Lung (tissue), 12 donors: ENCODE results near the gene KPTN. TPM values are rescaled to one million over a fixed set of nuclear protein-coding genes. Genes with fewer than 3 reads are reported as not detected.

Experiments
- ATAC-seq: fragments of 200-7000 bp; cut with Tn5 transposase; one replicate; pipeline ENCODE4 v1.9.1; 2020; ENCODE audit warnings: moderate number of reproducible peaks; ENCODE audit not compliant: insufficient read depth, low FRiP score
- DNase-seq, 3 donors: peaks; one replicate each; pipeline ENCODE4 v3.0.0-alpha.2; 2013 to 2017
- H3K27ac ChIP-seq, 2 donors: one replicate each; pipeline ENCODE4 v1.5.1; 2013; ENCODE audit warnings: mild to moderate bottlenecking in 2 of 2, moderate library complexity in 2 of 2, control low read depth in 1 of 2, inconsistent platforms in 1 of 2, low read depth in 1 of 2, low read length in 1 of 2
- H3K27me3 ChIP-seq, 3 donors: one replicate each; pipeline ENCODE4 v1.5.1; 2013; ENCODE audit warnings: low read length in 2 of 3; ENCODE audit not compliant: control insufficient read depth in 3 of 3, insufficient read depth in 3 of 3
- H3K36me3 ChIP-seq, 4 donors: one replicate each; pipeline ENCODE4 v1.5.1; 2013; ENCODE audit warnings: low read length in 4 of 4, mild to moderate bottlenecking in 1 of 4, moderate library complexity in 1 of 4; ENCODE audit not compliant: control insufficient read depth in 4 of 4, insufficient read depth in 4 of 4
- H3K4me1 ChIP-seq, 5 donors: one replicate each; pipeline ENCODE4 v1.5.1; 2013; ENCODE audit warnings: low read length in 5 of 5, mild to moderate bottlenecking in 2 of 5, moderate library complexity in 1 of 5; ENCODE audit not compliant: control insufficient read depth in 5 of 5, insufficient read depth in 5 of 5
- H3K4me3 ChIP-seq: one replicate; pipeline ENCODE4 v1.5.1; 2013; ENCODE audit warnings: mild to moderate bottlenecking, control low read depth, moderate library complexity
- H3K9ac ChIP-seq, 2 donors: one replicate each; pipeline ENCODE4 v1.5.1; 2013; ENCODE audit warnings: low read length in 2 of 2, control low read depth in 1 of 2; ENCODE audit not compliant: insufficient read depth in 1 of 2
- H3K9me3 ChIP-seq, 4 donors: one replicate each; pipeline ENCODE4 v1.5.1; 2013; ENCODE audit warnings: low read length in 3 of 4, mild to moderate bottlenecking in 1 of 4, moderate library complexity in 1 of 4; ENCODE audit not compliant: control insufficient read depth in 4 of 4, insufficient read depth in 3 of 4
- WGBS, 2 donors: extraction: QIAGEN DNeasy Blood & Tissue Kit; methylation state at CpG; one replicate each; pipeline ENCODE4 v1.1.7; 2013; 5-methylcytosine and 5-hydroxymethylcytosine counted together
- polyA plus RNA-seq, 2 donors: library from polyadenylated mRNA; stranded (reverse); fragments of 200-250 nt; gene quantifications; one replicate each; pipeline ENCODE4 v1.2.1, GENCODE V29; 2013
- total RNA-seq, 2 donors: library from RNA; depleted of rRNA in 1 of 2; stranded (reverse); fragments of >200 nt in 1 of 2; gene quantifications; one replicate each; pipeline ENCODE4 v1.2.1, GENCODE V29; 2014 to 2021
- TF ChIP-seq, protein P1 (sequence below): IDR thresholded peaks from 2 replicates; pipeline ENCODE4 v1.5.1; 2012; ENCODE audit warnings: mild to moderate bottlenecking; ENCODE audit errors: control extremely low read depth, extremely low read depth
- donor health status: control.
- donor health status: control.
- donor health status: Bipolar disorder and iron deficiency.
- donor health status: healthy.
- donor health status: DM: yes; HTN: yes; CAD: no.

KPTN gene
- total and polyA plus RNA-seq, 4 donors: 4.6 to 15.7 (median 12.9) TPM

DNA sequence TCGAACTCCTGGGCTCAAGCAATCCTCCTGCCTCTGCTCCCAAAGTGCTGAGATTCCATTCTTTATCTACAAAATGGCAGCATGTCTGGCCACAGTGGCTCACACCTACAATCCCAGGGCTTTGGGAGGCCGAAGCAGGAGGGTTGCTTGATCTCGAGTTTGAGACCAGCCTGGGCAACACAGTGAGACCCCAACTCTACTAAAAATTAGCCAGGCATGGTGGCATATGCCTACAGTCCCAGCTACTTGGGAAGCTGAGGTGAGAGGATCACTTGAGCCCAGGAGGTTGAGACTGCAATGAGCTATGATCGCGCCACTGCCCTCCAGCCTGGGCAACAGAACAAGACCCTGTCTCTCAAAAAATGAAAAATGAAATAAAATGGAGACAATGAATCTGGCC lies 24.7 kb upstream of the KPTN start:
- peaks cover 18 to 50% (median 26%) of the 10 kb centered on the region in 5 donors for H3K4me1 ChIP-seq
- no peak for DNase-seq
- H3K9ac ChIP-seq: no peak overlapping the region
- H3K27ac ChIP-seq: no peak overlapping the region
- H3K27me3 ChIP-seq: no peaks in the 10 kb centered on the region
- H3K4me3 ChIP-seq: no peak overlapping the region
- 96 to 99% methylated on average over 5 of the region's 5 CpGs for WGBS, 2 donors
- peaks cover 4 to 15% (median 6%) of the 10 kb centered on the region in 4 donors for H3K36me3 ChIP-seq
- no peak for ATAC-seq
- TF ChIP-seq, protein P1, sequence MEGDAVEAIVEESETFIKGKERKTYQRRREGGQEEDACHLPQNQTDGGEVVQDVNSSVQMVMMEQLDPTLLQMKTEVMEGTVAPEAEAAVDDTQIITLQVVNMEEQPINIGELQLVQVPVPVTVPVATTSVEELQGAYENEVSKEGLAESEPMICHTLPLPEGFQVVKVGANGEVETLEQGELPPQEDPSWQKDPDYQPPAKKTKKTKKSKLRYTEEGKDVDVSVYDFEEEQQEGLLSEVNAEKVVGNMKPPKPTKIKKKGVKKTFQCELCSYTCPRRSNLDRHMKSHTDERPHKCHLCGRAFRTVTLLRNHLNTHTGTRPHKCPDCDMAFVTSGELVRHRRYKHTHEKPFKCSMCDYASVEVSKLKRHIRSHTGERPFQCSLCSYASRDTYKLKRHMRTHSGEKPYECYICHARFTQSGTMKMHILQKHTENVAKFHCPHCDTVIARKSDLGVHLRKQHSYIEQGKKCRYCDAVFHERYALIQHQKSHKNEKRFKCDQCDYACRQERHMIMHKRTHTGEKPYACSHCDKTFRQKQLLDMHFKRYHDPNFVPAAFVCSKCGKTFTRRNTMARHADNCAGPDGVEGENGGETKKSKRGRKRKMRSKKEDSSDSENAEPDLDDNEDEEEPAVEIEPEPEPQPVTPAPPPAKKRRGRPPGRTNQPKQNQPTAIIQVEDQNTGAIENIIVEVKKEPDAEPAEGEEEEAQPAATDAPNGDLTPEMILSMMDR: no peak
- H3K9me3 ChIP-seq: no peaks in the 10 kb centered on the region

DNA sequence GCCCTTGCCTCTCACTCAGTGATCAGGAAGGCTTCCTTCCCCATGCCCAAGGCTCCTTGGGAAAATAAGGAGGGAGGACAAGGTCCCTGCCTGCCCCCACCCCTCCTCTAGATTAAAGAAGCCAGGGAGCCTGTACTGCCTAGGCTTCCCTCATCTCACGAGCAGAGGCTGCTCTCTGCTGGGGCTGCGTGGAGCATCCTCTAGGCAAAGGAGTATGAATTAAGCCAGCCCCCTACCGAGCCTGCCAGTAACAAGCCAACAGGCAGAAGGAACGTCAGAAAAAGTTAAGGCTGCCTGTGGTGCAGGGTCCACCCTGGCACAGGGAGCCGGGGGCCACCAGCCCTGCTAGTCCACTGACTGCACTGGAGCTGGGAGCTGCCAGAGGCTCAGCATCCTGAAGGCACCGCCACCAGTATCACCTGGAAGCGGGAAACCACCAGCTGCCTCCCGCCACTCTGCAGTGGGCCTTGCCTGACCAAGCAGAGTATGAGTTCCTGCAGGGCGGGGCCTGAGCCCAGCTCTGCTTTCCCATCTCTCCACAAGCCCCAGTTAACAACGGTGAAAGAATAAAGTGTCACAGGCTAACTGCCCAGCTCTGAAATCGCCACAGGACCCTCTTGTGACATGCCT lies 24.0 kb upstream of the KPTN start:
- TF ChIP-seq, protein P1: no peak
- Histone ChIP-seq H3K27me3 (no peaks in the 10 kb centered on the region), H3K36me3 (peaks cover 4 to 22% (median 8%) of the 10 kb centered on the region in 4 donors), H3K9ac (no peak overlapping the region), H3K9me3 (no peaks in the 10 kb centered on the region), H3K4me1 (peaks cover 12 to 49% (median 19%) of the 10 kb centered on the region in 5 donors), H3K4me3 (no peak overlapping the region), H3K27ac (peak overlapping the region; percentile 4 to 16)
- no peak for ATAC-seq
- 78 to 80% methylated on average over 11 of the region's 11 CpGs for WGBS, 2 donors
- no peak for DNase-seq

DNA sequence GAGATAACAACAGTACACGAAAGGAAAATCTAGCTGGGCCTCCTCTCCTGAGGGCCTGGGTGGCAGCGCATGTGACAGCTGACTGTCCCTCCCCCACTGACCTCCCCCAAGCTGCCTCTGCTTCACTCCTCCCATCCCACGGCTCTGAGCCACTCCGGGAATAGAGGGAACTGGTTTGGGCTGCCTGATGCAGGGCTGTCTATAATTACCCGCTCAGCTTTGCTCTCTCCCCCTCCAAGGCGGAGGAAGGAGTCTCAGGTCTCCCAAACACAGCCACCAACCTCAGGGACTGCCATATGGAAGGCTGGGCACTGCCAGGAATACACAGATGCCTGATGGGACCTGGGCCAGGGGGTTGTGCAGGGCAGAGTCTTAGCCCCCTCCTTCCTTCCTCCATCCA lies 23.0 kb upstream of the KPTN start:
- Histone ChIP-seq H3K4me1 (peaks cover 1 to 41% (median 9%) of the 10 kb centered on the region in 5 donors), H3K27me3 (no peaks in the 10 kb centered on the region), H3K4me3 (no peak overlapping the region), H3K36me3 (peaks cover 4 to 22% (median 10%) of the 10 kb centered on the region in 4 donors), H3K9me3 (no peaks in the 10 kb centered on the region), H3K9ac (no peak overlapping the region), H3K27ac (peak overlapping the region in 1 of 2 donors; percentile 37)
- 57 to 63% methylated on average over 6 of the region's 6 CpGs for WGBS, 2 donors
- TF ChIP-seq, protein P1: no peak
- ATAC-seq (no peak), DNase-seq (no peak)

DNA sequence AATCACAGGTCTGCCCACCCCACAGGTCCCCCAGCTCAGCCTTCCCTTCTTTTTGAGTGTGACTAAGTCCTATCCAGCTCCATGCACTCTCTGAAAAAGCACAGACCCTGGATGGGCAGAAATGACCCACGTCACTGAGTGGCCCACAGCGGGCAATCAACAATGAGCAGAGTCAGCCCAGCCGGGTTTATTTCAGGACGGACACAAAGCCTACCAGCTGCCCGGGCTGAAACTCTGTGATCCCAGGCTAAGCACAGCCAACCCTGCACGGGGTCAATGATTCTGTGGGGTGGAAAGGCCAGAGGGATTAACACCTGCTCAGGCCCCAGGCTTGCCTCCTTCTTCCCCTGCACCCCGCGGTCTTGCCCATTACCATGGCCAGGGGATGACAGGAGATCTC lies 22.4 kb upstream of the KPTN start:
- Histone ChIP-seq H3K27me3 (no peaks in the 10 kb centered on the region), H3K9ac (no peak overlapping the region), H3K4me3 (no peak overlapping the region), H3K36me3 (peaks cover 4 to 25% (median 10%) of the 10 kb centered on the region in 4 donors), H3K9me3 (no peaks in the 10 kb centered on the region), H3K4me1 (peaks cover 0 to 36% (median 4%) of the 10 kb centered on the region in 5 donors), H3K27ac (peak overlapping the region in 1 of 2 donors; percentile 7)
- TF ChIP-seq, protein P1: no peak
- DNase-seq (no peak), ATAC-seq (no peak)
- WGBS, 2 donors: 91 to 92% methylated on average over 8 of the region's 8 CpGs
